HG03432 (cell line): ENCODE measurements around the gene PALLD.
A peak's percentile ranks its signal among the peaks of the same experiment; 100 is the strongest.
"Not testable (repeated sequence)": the region's sequence is repeated elsewhere in the genome, so short reads cannot be mapped to it uniquely, and the experiment has no call there.

Source experiments
- ATAC-seq: cut with Tn5 transposase; IDR thresholded peaks from one replicate; pipeline ENCODE4 v1.9.1; 2021; ENCODE audit warnings: mild to moderate bottlenecking, moderate library complexity; ENCODE audit not compliant: unreplicated experiment

PALLD gene

DNA sequence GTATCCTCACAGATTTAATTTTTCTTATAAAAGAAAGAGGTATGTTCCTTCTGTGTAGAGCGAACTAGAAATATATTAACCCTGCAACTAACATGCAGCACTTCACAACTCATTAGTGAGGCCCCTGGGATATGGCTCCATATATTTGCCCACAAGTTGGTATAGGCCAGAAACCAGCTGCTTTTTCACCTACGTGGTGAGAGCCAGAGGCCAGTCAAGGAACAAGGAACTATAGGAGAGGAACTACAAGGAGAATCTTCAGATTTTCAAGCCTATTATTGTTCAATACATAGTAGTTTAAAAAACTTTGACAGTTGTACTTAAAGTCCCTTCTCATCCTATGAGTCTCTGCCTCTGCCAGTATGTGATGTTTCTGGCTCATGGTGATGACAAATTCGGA lies 307.3 kb downstream of the PALLD start:
- no peak for ATAC-seq

DNA sequence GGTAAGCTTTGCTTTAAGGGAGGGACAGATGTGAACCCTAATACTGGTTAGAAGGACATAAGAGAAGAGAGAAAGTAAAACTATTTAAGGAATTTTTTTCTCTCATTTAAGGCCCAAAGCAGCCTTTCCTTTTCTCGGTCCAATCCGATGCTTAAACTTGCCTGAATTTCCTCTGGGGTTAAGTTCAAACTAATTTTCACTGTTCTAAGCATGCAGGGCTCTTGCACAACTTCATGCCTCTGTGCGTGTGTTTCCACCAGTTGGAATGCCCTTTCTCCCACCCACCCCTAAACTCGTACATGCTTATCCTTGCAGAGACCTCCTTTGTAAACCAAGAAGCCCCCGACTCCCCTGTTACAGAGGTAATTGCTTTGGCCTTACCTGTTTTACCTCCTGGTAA lies 308.5 kb downstream of the PALLD start:
- no peak for ATAC-seq

DNA sequence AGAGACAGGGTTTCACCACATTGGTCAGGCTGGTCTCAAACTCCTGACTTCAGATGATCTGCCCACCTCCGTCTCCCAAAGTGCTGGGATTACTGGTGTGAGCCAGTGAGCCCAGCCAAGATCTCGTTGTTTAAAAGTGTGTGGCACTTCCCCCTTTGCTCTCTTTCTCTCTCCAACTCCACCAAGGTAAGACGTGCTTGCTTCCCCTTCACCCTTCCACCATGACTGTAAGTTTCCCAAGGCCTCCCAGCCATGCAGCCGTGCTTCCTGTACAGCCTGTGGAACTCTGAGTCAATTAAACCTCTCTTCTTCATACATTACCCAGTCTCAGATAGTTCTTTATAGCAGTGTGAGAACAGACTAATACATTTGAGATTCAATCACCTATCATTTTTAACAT lies 309.4 kb downstream of the PALLD start:
- ATAC-seq = not testable (repeated sequence)

GRCh38 chr4:168811207-168811606 lies 314.4 kb downstream of the PALLD start:
- no peak for ATAC-seq

DNA sequence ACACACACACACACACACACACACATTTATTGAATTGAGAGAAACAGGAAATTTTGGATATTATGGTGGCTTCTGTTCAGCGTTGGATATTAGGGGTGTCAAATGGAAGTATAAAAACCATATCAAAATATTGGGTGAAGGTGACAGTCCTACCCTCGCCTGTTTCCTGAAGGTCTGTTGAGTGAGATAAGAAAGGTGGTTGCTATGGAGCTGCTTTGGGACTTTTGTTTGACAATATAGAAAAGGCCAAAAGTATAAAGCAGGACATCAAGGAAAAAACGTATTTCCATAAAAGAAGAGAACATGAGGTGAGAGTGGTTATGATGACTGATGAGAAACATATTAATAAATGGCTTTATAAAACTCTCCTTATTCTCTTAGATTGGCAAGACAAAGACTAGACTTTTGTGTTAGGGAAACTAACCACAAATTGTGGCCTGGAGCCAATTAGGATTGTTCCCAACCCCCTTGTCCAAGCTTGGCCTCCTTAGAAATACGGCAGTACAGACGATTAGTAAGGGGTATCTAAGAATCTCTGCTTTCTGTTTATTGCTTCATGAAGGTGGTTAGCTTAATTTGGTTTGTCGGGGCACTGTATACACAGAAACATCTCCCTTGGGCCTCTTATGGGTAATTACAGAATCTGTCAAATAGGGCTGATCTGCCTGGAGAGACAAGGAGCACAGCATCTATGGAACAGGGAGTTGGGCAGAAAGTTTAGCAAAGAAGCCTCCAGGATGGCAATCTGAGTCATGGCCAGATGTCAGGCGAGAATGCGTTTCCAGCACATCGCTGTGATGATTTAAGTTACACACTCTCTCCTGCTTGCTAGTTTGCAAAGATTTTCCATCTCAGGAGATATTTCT lies 315.2 kb downstream of the PALLD start:
- no peak for ATAC-seq

DNA sequence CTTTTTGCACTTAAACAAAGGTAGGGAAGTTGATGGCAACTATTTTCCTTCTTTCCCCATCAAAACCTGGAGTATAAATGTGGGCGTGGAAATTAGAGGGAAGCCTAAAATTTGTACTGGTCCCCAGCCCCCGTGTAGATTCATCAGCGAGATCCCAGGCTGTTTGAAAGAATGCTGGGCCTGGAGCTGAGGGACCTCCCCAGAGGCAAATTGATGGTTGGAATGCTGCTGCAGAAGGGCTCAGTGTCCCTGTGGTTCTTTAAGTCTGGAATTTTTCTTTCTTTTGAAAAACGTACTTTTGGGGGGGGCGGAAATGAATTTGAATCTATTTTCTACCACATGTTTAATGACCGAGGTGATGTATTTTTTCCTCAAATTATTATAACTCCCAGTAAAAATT lies 316.0 kb downstream of the PALLD start:
- ATAC-seq = no peak

DNA sequence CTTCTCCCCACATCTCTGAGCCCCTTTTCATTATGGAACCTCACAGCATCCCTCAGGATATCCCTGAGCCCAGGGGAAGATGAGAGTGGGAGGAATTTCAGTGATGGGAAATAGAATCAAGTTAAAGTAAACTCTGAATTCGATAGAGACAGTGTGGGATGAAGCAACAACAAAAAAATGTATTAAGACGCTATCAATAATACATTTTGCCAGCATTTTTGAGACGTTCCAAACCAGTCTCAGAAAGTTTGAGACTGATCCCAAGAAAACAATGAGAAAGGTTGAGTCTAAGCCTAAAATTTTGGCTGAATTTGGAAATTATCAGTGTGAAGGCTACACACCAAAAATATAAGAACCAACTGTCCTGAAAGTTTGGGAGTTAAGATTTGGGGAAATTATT lies 317.0 kb downstream of the PALLD start:
- no peak for ATAC-seq

DNA sequence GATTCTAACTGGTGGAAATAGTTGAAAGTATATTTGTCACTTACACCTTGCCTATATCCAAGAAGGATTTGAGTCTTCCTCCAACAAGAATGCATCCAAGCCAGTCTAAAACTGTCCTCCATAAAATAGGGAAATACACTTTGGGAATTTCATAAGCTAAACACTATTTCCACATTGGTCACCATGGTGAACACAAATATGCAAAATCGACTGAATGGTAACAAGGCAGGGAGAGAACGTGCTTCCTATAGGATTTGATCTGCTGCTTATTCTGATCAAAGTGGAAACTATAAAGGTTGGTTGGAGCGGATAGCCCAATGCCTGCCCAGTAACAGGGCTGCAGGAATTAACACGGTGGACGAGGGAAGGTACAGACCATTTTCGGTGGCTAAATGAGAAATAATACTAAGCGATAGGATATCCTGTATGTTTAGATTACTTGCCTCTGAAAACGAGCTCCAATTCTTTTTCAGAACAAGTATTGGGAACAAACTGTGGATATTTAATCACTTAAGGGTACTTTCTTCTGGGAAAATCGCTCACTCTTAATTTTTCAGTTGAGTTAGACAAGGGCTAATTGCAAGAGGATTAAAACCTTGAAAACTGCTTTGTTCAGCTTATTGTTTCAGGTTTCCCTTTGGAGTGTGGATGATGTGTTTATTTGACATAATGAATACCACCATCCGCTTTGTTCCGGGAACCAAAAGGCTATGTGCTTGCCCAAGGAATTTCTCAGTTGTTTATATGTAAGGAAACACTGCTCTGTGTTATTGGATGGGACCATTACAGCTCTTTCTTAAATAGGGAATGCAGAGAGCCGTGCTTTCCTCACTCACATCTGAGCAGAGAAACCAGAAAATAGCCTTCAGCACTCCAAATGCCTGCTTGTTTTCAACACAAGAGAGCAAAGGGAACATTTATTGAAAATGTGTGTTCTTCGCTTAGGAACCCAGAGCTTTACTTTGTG lies 318.8 kb downstream of the PALLD start:
- ATAC-seq = no peak

- ATAC-seq = no peak
Observed at GRCh38 chr4:168817370-168817769, 320.5 kb downstream of the PALLD start.

- no peak for ATAC-seq
Observed at GRCh38 chr4:168822481-168822880, 325.6 kb downstream of the PALLD start.

- no peak for ATAC-seq
Observed at GRCh38 chr4:168825975-168826374, 329.1 kb downstream of the PALLD start.

DNA sequence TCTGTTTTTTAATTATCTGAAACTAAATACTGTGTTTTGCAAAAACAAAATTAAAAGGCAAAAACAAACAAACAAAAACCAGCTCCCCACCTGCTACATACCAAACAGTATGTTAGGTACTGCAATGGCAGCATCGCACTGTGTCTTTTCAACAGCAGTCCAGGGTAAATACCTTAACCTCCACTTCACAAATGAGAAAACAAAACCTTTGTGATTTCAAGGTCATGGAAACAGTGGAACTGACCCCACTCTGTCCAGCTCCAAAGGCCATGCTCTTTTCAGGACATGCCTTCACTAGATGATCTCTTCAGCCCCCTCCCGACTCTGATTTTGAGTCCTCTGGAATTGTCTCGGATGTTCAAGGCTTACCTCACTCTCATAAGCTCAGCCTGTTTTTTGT lies 329.8 kb downstream of the PALLD start:
- ATAC-seq = no peak

GRCh38 chr4:168830777-168831512 lies 334.1 kb downstream of the PALLD start:
- no peak for ATAC-seq

GRCh38 chr4:168831585-168831918 lies 334.7 kb downstream of the PALLD start:
- ATAC-seq = peak; percentile 13

DNA sequence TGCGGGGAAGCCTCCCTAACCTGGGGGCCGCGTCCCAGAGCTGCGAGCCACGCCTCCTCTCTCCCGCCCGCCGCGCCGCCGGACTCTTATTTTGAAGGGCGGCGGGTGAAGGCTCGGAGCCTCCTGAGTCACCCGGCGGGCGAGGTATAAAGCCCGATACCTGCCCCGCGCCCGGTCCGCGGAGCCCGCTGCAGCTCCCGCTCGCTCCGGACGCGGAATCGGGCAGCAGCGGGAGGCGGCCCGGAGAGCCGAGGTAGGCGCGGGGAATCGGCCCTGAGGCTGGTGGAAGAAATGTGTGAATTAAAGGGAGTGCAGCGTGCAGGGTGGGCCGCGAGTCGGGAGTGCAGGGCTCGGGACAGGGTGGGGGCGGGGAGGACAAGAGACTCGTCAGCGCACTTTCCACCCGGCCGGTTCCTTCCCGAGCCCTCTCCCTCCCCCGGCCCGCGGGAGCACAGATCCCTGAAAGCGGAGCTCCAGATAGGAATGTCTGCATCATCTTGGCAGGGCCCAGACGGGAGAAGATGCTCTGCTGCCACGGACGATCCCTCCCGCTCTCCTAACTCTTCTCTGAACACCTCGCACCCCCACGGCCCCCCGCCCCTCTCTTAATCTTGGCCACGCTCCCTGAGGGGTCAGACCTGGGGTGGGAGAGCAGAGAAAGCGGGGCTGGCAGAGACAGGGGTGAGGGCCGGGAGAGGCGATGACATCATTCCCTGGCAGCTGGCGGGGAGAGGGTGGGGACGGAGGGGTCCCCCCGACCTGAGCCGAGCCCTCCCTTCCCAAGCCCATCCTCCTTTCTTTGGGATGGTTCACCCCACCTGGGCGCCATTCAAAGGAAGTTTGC lies 335.3 kb downstream of the PALLD start:
- ATAC-seq = peak; percentile 92

DNA sequence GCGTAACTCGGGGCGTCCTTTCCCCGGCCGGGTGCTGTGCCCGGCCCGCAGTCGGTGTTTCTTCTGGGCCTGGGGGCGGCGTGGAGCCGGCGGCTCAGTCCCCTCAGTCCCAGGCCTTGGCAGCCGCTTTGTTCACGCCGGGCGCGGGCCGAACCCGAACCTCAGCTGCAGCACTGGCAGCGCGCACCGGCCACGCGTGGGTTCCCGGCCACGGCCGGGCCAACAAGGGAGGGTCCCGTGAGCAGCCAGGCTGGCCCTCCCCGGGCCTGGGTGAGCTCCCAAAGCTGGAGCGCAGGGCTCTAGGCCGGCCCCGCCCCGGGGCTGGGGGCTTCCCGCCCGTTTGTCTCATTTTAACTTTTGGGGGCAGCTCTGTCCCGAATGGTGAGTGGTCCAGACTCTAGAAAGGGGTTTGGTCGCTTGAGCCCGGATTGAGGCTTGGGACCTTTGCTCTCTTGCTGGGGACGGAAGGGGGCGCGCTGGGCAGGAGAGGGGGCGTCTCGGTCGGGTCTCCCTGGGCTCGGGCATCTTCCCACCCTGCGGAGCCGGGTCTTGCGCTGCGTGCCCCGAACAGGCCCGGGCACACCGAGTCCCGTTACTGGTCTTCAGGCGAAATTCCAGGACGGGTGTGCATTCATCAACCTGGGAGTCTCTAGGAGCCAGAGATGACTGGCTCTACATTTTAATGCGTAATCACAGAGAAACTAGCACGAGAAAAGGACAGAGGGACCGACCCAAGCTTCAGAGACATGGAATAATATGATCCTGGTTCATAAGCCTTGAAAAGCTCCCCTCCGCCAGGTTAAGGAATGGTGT lies 336.1 kb downstream of the PALLD start:
- peak; percentile 9 for ATAC-seq

- no peak for ATAC-seq
Observed at GRCh38 chr4:168833881-168834280, 337.0 kb downstream of the PALLD start.

DNA sequence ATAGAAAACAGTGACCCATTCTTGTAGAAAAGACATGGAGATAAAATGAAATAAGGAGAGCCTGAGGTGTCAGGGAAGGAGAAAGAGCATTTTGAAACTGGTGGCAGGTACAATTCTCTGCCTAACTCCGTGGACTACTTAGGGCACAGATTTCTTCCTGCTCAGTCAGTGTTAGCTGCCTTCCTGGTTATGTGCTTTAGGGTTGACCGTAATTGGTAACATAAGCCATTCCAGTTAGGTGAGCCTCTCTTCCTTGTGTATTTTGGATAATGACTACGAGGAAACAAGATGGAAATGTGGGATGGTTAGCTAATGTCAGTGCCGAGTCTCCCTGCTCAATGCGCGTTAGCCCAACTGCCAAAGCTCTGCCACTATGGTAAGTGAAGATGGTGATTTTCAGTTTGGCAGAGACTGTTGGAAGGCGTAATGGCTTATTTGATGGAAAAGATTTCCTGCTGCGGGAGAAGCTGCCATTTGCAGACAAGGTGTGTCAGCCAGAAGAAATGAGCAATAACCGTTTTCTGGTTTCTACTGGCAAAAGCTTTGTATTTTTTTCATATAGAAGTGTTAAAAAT lies 339.1 kb downstream of the PALLD start:
- ATAC-seq = no peak

DNA sequence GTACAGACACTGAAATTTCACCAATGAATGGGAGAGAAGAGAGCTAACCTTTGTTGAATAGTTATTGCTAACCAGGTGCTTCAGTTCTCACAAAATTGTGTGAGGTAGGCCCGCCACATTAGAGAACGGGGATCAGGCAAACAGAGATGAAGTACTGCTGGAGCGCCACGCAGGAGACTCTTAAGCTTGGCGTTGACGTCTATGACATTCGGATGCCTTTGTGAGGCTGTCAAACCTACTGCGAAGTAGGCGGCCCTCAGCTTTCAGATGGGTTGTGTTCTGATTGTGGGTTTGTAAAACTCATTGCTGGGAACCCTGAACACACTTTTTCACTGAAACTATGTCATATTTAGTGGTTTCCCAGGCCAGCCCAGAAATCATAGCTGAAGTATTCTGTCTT lies 339.6 kb downstream of the PALLD start:
- ATAC-seq = no peak
